RPMI8226 (cell line): ENCODE results near the gene TULP4.
"Not testable (repeated sequence)": the region's sequence is repeated elsewhere in the genome, so short reads cannot be mapped to it uniquely, and the experiment has no call there.

ENCODE experiments used
- DNase-seq: peaks from one replicate; pipeline ENCODE4 v3.0.0-alpha.2; 2015

Gene TULP4

DNA sequence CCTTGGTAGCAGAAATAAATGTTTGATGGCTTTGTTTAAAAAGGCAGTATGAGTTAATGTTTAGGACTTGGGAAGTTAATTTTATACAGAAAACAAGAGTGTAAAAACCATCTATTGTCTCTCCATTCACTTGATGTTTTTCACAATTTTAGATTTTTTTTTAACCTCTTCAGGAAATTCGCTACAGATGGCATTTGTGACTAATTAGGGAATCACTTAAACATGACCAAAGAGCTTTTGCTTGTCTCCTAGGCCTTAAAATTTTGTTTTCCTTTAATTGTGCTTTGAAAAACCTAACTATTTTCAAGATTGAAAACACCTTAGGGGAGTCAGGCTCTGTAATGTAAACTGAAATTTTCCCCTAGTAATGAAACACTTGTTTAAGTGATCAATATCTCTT lies 17.3 kb downstream of the TULP4 start:
- DNase-seq = no peak

- DNase-seq = peak; percentile 16
These were observed 17.8 kb downstream of the TULP4 start for GRCh38 chr6:158330016-158330415.

DNA sequence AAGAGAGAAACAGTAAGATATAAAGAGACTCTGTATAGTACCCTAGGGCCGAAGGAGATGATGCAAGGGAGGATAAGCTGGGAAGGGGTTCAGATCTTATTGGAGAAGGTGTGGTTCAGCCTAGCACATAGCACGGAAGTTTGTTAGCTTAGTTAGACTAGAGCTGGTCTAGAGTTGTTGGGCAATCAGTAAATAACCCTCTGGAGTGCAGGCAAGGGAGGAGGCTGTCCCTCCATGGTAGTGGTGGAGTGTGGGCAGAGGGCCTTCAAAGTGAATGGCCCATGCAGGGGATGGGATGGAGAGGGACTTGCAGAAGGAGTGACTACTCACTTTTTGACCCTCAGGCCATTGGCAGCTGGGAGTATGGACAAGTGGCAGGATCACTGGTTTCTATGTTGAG lies 20.0 kb downstream of the TULP4 start:
- DNase-seq = no peak

- DNase-seq = no peak
These were observed 20.8 kb downstream of the TULP4 start for GRCh38 chr6:158333094-158333493.

GRCh38 chr6:158334534-158334933 lies 22.3 kb downstream of the TULP4 start:
- no peak for DNase-seq

DNA sequence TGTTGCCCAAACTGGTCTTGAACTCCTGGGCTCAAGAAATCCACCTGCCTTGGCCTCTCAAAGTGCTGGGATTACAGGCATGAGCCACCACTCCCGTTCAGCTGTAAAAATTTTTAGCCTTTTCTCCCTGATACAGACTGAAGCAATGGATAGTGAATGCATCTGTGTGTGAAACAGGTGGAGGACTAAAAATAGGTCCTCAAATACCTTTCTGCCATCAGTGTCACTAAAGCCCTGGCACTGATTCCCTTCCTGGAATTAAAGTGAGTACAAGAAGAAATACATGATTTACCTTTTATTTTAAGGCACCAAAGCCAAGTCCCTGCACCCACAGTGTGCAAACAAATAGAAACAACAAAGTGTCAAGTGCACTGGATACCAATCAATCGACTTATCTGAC lies 25.1 kb downstream of the TULP4 start:
- peak; percentile 8 for DNase-seq

DNA sequence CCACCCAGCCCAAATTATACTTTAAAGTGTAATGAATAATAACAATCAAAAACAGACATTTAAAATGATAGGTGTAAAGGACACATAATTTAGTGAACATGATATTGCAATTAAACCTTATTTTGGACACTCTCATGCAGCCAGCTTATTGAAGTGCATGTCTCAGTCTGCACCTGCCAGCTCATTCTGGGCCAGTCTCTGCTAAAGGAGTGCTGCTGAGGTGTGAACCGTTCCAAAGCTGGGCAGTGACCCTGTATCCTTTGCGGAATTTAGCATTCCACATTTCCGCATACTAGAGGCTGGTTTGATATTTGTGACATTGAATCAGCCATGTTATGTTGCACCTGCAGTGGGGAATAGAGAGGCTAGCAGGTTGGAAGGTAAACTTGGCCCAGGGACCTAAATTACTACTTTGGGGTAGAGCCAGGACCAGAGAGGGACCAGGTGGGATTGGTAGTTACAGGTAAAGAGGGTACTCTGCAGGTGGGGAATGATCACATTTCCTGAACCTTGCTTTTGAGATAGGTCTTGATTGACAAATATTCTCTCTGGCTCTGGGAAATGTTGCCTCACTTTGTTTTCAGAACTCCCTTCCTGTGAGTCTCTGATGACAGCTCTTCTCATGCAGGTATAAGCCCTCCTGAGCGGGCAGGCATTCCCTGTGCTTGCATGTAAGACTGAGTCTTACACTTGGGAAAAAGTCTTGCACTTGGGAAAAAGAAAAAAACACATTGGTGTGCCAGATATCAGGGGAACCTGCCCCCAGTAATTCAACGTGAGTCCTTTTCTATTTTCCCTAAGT lies 26.2 kb downstream of the TULP4 start:
- DNase-seq = no peak

DNA sequence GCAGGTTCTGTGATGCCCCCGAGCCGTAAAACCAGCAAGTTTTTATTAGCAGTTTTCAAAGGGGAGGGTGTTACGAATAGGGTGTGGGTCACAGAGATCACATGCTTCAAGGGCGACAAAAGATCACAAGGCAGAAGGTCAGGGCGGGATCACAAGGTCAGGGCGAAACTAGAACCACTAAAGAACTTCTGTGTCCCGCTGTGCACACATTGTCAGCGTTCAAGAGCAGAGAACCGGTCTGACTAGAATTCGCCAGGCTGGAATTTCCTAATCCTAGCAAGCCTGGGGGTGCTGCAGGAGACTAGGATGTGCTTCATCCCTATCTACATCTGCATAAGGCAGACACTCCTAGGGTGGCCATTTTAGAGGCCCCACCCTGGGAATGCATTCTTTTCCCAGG lies 26.9 kb downstream of the TULP4 start:
- DNase-seq = not testable (repeated sequence)

GRCh38 chr6:158340252-158340651 lies 28.0 kb downstream of the TULP4 start:
- DNase-seq = no peak

- no peak for DNase-seq
These were observed 32.3 kb downstream of the TULP4 start for GRCh38 chr6:158344534-158344933.

GRCh38 chr6:158345444-158345843 lies 33.2 kb downstream of the TULP4 start:
- not testable (repeated sequence) for DNase-seq

DNA sequence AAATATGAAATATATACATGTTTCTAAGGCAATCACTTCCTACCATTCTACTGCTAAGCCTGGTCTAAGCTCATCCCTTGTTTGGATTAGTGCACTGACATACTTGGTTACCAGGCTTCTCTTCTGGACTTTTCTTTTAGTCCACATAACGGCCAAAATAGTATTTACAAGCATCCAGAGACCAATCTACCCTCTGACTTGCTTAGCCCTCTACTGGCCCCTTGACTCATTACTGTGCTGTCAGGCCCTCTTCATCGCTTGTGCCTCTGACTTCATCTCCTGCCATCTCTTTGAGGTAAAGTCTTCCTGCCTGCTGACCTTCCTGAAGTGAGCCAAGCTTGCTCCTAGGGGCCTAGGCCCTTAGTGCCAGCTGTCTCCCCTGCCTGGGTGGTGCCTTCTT lies 35.1 kb downstream of the TULP4 start:
- DNase-seq = no peak

DNA sequence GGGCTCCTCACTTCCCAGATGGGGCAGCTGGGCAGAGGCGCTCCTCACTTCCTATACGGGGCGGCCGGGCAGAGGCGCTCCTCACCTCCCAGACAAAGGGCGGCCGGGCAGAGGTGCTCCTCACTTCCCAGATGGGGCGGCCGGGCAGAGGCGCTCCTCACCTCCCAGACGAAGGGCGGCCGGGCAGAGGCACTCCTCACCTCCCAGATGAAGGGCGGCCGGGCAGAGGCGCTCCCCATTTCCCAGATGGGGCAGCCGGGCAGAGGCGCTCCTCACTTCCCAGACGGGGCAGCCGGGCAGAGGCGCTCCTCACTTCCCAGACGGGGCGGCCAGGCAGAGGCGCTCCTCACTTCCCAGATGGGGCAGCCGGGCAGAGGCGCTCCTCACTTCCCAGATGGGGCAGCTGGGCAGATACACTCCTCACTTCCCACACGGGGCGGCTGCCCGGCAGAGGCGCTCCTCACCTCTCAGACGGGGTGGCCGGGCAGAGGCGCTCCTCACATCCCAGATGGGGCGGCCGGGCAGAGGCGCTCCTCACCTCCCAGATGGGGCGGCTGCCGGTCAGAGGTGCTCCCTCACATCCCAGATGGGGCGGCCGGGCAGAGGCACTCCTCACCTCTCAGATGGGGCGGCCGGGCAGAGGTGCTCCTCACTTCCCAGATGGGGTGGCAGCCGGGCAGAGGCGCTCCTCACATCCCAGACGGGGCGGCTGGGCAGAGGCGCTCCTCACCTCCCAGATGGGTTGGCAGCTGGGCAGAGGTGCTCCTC lies 36.7 kb downstream of the TULP4 start:
- DNase-seq = not testable (repeated sequence)

DNA sequence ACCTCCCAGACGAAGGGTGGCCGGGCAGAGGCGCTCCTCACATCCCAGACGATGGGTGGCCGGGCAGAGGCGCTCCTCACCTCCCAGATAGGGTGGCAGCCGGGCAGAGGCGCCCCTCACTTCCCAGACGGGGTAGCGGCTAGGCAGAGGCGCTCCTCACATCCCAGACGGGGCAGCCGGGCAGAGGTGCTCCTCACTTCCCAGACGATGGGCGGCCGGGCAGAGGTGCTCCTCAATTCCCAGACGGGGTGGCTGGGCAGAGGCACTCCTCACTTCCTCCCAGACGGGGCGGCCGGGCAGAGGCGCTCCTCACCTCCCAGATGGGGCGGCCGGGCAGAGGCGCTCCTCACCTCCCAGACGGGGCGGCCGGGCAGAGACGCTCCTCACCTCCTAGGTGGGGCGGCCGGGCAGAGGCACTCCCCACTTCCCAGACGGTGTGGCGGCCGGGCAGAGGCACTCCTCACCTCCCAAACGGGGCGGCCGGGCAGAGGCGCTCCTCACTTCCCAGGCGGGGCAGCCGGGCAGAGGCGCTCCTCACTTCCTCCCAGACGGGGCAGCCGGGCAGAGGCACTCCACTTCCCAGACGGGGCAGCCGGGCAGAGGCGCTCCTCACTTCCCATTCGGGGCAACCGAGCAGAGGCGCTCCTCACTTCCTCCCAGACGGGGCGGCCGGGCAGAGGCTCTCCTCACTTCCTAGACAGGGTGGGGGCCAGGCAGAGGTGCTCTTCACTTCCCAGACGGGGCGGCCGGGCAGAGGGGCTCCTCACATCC lies 37.4 kb downstream of the TULP4 start:
- not testable (repeated sequence) for DNase-seq

- not testable (repeated sequence) for DNase-seq
These were observed 38.5 kb downstream of the TULP4 start for GRCh38 chr6:158350731-158351130.

- DNase-seq = no peak
These were observed 41.9 kb downstream of the TULP4 start for GRCh38 chr6:158353883-158354877.

- DNase-seq = no peak
These were observed 44.6 kb downstream of the TULP4 start for GRCh38 chr6:158356586-158357546.

- DNase-seq = no peak
These were observed 45.4 kb downstream of the TULP4 start for GRCh38 chr6:158357570-158358216.

DNA sequence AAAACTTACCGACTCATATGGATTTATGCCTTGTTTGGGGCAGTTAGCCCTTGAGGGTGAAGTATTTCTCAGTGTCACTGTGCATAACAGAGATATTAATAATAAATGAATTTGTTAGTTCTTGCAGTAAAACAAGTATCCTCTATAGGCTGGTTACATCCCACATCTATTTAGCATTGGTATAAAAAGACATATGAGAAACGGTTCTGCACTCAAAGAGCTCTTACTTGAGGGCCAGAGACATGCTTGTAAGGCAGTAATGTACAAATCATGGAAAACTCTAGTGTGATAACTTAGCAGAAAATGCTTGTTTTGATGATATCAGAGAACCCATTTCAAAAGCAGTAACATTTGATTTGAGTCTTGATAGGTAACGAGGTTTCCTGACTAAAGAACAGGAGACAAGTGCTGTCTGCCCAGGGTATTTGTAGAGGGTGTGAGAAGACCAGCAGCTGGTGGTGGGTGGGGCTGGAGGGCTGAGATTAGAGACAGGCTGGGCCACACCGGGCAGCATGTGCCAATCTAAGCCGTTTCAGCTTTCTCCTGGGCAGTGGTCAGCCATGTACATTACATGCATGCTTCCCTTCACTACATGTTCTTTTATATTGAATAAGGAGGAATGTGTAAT lies 46.3 kb downstream of the TULP4 start:
- DNase-seq = no peak

DNA sequence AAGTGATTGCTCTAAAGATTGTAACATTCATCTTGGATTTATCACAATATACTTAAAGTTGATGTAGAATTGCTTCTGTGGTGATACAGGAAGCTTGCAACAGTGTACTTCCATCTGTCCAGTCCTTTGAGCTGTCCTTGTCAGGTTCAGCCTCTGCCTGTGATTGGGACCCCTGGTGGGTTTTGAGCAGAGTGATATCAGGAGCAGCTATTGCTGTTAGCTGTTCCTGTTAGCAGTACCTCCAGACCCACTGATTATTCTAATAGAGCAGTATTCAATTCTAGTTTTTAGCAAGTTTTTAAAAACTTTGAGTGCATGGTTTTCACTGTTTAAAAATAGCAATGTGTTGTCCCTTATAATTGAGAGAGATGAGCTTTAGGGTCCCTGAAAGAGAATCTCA lies 48.8 kb downstream of the TULP4 start:
- DNase-seq = no peak
